Left kidney (tissue), 8 donors: ENCODE data around the gene ZFP14. TPM values are rescaled to one million over a fixed set of nuclear protein-coding genes. Genes with fewer than 3 reads are reported as not detected.

Source experiments
- DNase-seq: peaks from one replicate; pipeline ENCODE4 v3.0.0-alpha.2; 2013
- long read RNA-seq, 8 donors: transcript quantifications; one replicate each; lab custom pipeline, GENCODE V29; 2026
- polyA plus RNA-seq: library from polyadenylated mRNA; unstranded; fragments of 120-200 nt; gene quantifications from one replicate; pipeline ENCODE4 v1.2.1, GENCODE V29; 2013; ENCODE audit not compliant: insufficient read length

The ZFP14 gene
- 18.2 TPM for polyA plus RNA-seq
- long read RNA-seq, donor 1, full-length matches to known transcripts = 1 of 1 reads
- long read RNA-seq, donor 1, partial matches to known transcripts = 0 of 1 reads
- long read RNA-seq, donor 1, other reads (novel, unspliced or antisense) = 0 of 1 reads
- long read RNA-seq, donor 2 = 0 reads
- long read RNA-seq, donor 3 = 0 reads
- long read RNA-seq, donor 4, full-length matches to known transcripts = 1 of 1 reads
- long read RNA-seq, donor 4, partial matches to known transcripts = 0 of 1 reads
- long read RNA-seq, donor 4, other reads (novel, unspliced or antisense) = 0 of 1 reads
- long read RNA-seq, donor 5, full-length matches to known transcripts = 4 of 4 reads
- long read RNA-seq, donor 5, partial matches to known transcripts = 0 of 4 reads
- long read RNA-seq, donor 5, other reads (novel, unspliced or antisense) = 0 of 4 reads
- long read RNA-seq, donor 6, full-length matches to known transcripts = 2 of 2 reads
- long read RNA-seq, donor 6, partial matches to known transcripts = 0 of 2 reads
- long read RNA-seq, donor 6, other reads (novel, unspliced or antisense) = 0 of 2 reads
- long read RNA-seq, donor 7, full-length matches to known transcripts = 1 of 1 reads
- long read RNA-seq, donor 7, partial matches to known transcripts = 0 of 1 reads
- long read RNA-seq, donor 7, other reads (novel, unspliced or antisense) = 0 of 1 reads
- long read RNA-seq, donor 8, full-length matches to known transcripts = 1 of 1 reads
- long read RNA-seq, donor 8, partial matches to known transcripts = 0 of 1 reads
- long read RNA-seq, donor 8, other reads (novel, unspliced or antisense) = 0 of 1 reads

GRCh38 chr19:36378625-36379509 lies at the start of gene ZFP14:
Gene ZFP14 (minus strand): TSS chr19:36379201. CDS start chr19:36367892, 11,309 bp downstream.
- peak; percentile 95 for DNase-seq

GRCh38 chr19:36423925-36424324 lies 44.9 kb upstream of the ZFP14 start:
- DNase-seq = no peak

GRCh38 chr19:36421749-36422481 lies 42.9 kb upstream of the ZFP14 start:
- DNase-seq = no peak

- DNase-seq = peak; percentile 47
Observed at GRCh38 chr19:36420961-36421748, 42.2 kb upstream of the ZFP14 start.

DNA sequence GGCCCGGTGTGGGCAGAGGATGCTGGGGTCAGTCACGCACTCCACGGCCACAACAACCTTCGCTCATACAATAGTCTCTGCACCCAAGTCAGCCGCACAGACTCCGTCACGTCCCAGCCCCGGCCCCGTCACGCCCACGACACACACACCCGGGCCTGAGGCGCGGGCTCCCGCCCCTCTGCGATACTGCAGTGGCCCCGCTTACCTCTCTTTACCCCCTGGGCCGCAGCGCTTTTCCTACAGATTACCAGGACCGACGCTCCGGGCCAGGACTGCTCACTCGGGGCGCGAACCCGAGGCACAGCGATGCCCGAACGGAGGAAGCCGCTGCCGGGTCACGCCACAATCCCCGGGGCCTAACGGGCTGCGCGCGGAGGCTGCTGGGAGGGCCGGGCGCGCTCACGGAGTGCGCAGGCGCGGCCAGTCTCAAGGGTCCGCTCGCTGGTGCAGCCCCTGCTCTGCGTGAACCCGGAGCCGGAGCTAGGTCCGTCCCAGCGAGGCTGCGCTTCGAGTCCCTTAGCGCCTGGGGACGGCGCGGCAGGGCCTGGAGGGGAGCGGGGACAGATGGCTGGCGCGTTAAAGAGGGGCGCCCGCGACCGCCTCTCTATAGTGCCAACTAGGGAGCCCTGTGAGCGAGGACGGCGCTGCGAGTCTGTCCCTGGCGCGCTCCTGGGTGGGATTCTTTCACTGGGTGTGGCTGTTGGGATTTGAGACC lies 39.4 kb upstream of the ZFP14 start, which contains the start of gene ZFP82:
TSS of gene ZFP82 (minus strand) at position 358 of the 715 bp plus-strand sequence. CDS start 8,855 bp downstream, outside the sequence.
- DNase-seq = peak; percentile 85

DNA sequence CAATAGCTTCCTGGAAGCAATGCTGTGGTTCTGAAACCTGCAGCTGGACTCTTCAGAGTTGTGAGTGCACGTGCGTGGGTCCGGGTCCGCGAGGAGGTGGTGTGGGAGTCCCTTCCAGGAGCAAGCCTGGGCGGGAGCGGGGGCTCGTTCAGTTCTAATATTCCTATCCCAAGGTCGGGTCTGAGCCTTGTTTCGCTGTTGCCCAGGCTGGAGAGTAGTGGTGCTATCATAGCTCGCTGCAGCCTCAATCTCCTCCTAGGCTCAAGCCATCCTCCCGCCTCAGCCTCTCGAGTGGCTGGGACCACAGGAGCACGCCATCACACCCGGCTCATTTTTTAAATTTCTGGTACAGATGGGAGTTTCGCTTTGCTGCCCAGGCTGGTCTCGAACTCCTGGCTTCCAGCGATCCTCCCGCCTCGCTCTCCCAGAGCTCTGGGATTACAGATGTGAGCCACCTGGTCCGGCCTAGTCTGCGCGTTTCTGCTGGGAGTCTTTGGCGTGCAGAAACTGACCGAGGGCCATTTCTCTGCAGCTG lies 38.8 kb upstream of the ZFP14 start:
- no peak for DNase-seq

DNA sequence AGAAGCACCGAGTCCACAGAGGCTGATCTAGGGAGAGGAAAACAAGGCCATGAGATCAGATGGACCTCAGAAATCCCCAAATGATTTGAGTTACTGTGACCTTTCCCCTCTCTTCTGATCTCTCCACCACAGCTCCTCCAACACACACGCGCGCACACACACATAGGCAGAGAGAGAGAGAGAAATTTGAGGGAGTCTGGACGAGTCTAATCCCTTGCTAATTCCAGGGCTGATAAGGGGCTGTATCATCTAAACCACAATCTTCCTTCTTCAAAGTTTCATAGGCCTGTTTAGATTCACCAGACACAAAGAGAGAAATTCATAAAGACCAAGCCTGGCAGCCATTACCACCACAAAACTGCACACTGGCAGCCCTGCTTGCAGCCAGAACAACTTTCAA lies 30.8 kb upstream of the ZFP14 start:
- no peak for DNase-seq

DNA sequence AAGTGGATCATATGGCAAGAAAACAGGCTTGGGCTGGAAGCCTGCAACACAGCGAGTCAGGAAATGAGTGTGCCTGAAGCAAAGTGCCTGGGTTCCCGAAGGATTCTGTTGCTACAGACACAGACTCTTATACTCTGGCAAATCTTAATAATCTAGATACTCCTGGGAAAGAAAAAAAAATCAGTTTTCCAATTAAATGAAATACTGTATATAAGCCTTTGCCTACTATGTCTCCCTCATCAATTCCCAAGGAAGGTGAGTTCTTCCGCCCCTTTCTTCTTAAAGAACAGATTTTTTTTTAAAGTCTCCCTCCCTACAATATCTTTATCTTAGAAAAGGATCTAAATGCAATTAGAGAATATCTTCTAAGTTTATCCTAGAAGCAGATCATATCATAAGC lies 29.1 kb upstream of the ZFP14 start:
- no peak for DNase-seq

DNA sequence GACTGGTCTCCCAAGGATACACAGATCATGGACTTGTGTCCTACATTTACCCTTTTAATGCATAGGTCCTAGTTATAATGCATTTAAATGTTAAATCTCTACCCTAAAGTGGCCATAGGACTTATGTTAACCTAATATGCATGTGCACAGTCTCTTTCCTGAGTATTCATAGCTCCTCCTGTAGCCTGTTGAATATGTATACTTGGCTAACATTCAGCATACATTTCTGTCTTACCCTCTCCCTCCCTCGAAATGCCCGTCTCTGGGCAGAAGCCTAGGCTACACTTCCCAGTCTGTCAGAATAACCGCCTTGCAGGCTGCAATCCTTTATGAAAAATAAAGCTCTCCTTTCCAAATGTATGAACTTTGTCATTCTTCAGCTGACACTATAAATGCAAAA lies 25.5 kb upstream of the ZFP14 start:
- DNase-seq = no peak

- no peak for DNase-seq
Observed at GRCh38 chr19:36401475-36401874, 22.5 kb upstream of the ZFP14 start.

DNA sequence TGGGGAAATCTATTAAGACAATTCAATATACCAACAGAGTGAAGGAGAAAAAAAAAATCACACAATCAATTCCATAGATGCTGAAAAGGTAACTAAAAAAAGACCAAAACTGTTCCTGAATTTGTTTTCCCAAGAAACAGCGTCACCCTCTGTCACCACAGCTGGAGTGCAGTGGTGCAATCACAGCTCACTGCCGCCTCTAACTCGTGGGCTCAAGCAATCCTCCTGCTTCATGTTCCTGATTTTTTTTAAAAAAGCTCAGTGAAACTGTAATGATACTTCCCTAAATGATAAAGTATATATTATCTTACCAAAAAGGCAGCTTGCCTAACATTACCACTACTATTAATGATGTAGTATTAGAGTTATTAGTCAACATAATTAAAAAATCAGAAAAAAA lies 19.6 kb upstream of the ZFP14 start:
- DNase-seq = no peak

- no peak for DNase-seq
Observed at GRCh38 chr19:36392916-36393673, 14.1 kb upstream of the ZFP14 start.

DNA sequence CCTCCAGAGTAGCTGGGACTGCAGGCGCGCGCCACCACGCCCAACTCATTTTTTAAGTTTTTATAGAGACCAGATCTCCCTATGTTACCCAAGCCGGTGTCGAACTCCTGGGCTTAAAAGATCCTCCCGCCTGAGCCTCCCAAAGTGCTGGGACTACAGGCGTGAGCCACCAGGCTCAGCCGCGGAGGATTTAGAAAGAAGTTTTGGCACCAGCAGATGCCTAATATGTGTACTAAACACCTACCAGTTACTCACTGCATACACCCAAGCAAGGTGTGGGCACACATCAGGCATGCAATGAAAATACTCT lies 464 bp upstream of the ZFP14 start:
- DNase-seq = no peak

DNA sequence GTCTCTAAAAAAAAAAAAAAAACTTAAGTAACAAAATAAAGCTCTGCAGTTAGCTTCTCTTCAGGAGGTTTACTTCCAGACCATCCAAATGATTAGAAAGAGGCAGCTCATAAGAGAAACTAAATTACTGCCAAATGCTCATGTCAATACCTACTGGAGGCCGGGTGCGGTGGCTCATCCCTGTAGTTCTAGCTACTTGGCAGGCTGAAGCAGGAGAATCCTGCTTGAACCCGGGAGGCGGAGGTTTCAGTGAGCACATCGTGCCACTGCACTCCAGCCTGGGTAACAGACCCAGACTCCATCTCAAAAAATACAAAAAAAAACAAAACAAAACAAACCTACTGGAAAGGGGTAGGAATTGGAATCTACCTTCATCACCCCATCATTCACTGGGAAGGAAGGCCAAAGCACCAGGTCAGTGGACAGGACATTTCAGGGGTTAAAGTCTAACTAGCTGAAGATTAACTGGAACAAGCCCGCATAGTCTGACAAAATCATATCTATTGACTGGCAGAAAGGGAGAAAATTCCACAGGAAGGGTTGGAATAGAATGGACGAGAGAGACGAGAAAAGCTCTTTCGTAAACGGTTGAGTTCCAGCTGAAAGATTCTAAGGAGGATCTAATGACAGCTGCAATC lies 1.3 kb downstream of the ZFP14 start:
- DNase-seq = no peak

- DNase-seq = no peak
Observed at GRCh38 chr19:36373638-36374156, 5.3 kb downstream of the ZFP14 start.

DNA sequence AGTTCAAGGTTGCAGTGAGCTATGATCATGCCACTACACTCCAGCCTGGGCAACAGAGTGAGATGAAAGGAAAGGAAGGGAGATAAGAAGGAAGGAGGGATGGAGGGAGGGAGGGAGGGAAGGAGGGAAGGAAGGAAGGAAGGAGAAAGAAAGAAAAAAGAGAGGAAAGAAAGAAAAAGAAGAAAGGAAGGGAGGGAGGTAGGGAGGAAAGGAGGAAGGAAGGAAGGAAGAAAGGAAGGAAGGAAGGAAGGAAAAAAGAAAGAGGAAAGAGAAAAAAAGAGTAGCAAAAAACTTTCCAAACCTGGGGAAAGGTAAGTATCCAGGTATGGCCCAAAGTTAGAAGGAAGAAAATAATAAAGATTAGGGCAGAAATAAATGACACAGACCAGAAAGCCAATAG lies 7.1 kb downstream of the ZFP14 start:
- DNase-seq = no peak

- no peak for DNase-seq
Observed at GRCh38 chr19:36363845-36364244, 15.2 kb downstream of the ZFP14 start.

- DNase-seq = no peak
Observed at GRCh38 chr19:36340786-36341372, 38.1 kb downstream of the ZFP14 start.
